ENCODE results near the gene SUPT20HL2. TPM values are rescaled to one million over a fixed set of nuclear protein-coding genes. Genes with fewer than 3 reads are reported as not detected.

SUPT20HL2 gene
- total and polyA plus RNA-seq, 4 donors, result not detected

DNA sequence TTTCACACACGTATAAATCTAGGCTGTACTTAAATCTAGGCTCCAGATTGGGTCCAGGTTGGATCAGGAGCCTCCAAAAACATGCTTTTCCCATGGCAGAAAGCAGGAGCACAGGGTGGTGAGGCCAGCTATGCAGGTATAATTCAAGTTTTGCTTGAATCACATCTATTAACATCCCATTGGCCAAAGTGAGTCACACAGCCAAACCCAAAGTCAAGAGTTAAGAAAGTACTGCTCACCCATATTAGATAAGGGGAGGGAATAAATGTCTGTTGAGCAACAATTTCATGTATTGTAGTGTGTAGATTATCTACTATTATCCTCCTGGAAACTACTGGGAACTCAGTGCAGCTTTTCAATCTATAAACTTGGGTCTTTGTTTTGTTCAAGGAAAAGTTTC is 12.8 kb downstream of the SUPT20HL2 start:
- H3K27me3 ChIP-seq (ENCODE audit: control insufficient read depth in 1 of 2, insufficient read depth in 2 of 2, low read length in 1 of 2), result no peaks in the 10 kb centered on the region
- no peak overlapping the region for H3K4me3 ChIP-seq (ENCODE audit: low read length in 2 of 2)
- H3K4me1 ChIP-seq (ENCODE audit: control insufficient read depth in 1 of 2, insufficient read depth in 2 of 2, low read length in 2 of 2), result no peaks in the 10 kb centered on the region
- intact Hi-C loops (cut with DNase I), result no loop called here
- no peak overlapping the region for H3K27ac ChIP-seq (ENCODE audit: low read depth in 1 of 2, low read length in 2 of 2)
- H3K36me3 ChIP-seq (ENCODE audit: control insufficient read depth in 1 of 2, insufficient read depth in 2 of 2, low read length in 1 of 2), result no peaks in the 10 kb centered on the region
- WGBS, 2 donors, result 61 to 82% methylated on average over 1 of the region's 1 CpG
- ATAC-seq (ENCODE audit: low FRiP score) (no peak), DNase-seq (no peak)
- H3K9me3 ChIP-seq (ENCODE audit: control insufficient read depth, low read length), result no peaks in the 10 kb centered on the region

- H3K36me3 ChIP-seq (ENCODE audit: control insufficient read depth in 1 of 2, insufficient read depth in 2 of 2, low read length in 1 of 2), result no peaks in the 10 kb centered on the region
- H3K4me1 ChIP-seq (ENCODE audit: control insufficient read depth in 1 of 2, insufficient read depth in 2 of 2, low read length in 2 of 2), result no peaks in the 10 kb centered on the region
- H3K27me3 ChIP-seq (ENCODE audit: control insufficient read depth in 1 of 2, insufficient read depth in 2 of 2, low read length in 1 of 2), result no peaks in the 10 kb centered on the region
- WGBS, 2 donors, result 67% methylated on average over 3 of the region's 3 CpGs
- H3K9me3 ChIP-seq (ENCODE audit: control insufficient read depth, low read length), result no peaks in the 10 kb centered on the region
- DNase-seq, result no peak
- H3K4me3 ChIP-seq (ENCODE audit: low read length in 2 of 2), result no peak overlapping the region
- intact Hi-C loops (cut with DNase I), result no loop called here
- H3K27ac ChIP-seq (ENCODE audit: low read depth in 1 of 2, low read length in 2 of 2), result no peak overlapping the region
- no peak for ATAC-seq (ENCODE audit: low FRiP score)
These were observed 15.7 kb downstream of the SUPT20HL2 start for GRCh38 chrX:24298191-24298590.

GRCh38 chrX:24294619-24295018 is 19.2 kb downstream of the SUPT20HL2 start:
- 37 to 50% methylated on average over 13 of the region's 13 CpGs for WGBS, 2 donors

GRCh38 chrX:24293412-24293811 is 20.5 kb downstream of the SUPT20HL2 start:
- intact Hi-C loops (cut with DNase I), result no loop called here
- no peak overlapping the region for H3K4me3 ChIP-seq (ENCODE audit: low read length in 2 of 2)
- no peaks in the 10 kb centered on the region for H3K27me3 ChIP-seq (ENCODE audit: control insufficient read depth in 1 of 2, insufficient read depth in 2 of 2, low read length in 1 of 2)
- WGBS, 2 donors, result 66 to 77% methylated on average over 4 of the region's 4 CpGs
- no peaks in the 10 kb centered on the region for H3K9me3 ChIP-seq (ENCODE audit: control insufficient read depth, low read length)
- ATAC-seq (ENCODE audit: low FRiP score), result no peak
- no peaks in the 10 kb centered on the region for H3K4me1 ChIP-seq (ENCODE audit: control insufficient read depth in 1 of 2, insufficient read depth in 2 of 2, low read length in 2 of 2)
- DNase-seq, result no peak
- no peak overlapping the region for H3K27ac ChIP-seq (ENCODE audit: low read depth in 1 of 2, low read length in 2 of 2)
- no peaks in the 10 kb centered on the region for H3K36me3 ChIP-seq (ENCODE audit: control insufficient read depth in 1 of 2, insufficient read depth in 2 of 2, low read length in 1 of 2)

More at GRCh38 chrX:24294619-24295018, 19.2 kb downstream of the SUPT20HL2 start:
- H3K9me3 ChIP-seq (ENCODE audit: control insufficient read depth, low read length), result no peaks in the 10 kb centered on the region
- no peak overlapping the region for H3K27ac ChIP-seq (ENCODE audit: low read depth in 1 of 2, low read length in 2 of 2)
- H3K4me3 ChIP-seq (ENCODE audit: low read length in 2 of 2), result no peak overlapping the region
- DNase-seq, result peak in 1 of 2 donors; percentile 53
- intact Hi-C loops (cut with DNase I), result no loop called here
- ATAC-seq (ENCODE audit: low FRiP score), result no peak
- H3K27me3 ChIP-seq (ENCODE audit: control insufficient read depth in 1 of 2, insufficient read depth in 2 of 2, low read length in 1 of 2), result no peaks in the 10 kb centered on the region
- H3K36me3 ChIP-seq (ENCODE audit: control insufficient read depth in 1 of 2, insufficient read depth in 2 of 2, low read length in 1 of 2), result no peaks in the 10 kb centered on the region
- H3K4me1 ChIP-seq (ENCODE audit: control insufficient read depth in 1 of 2, insufficient read depth in 2 of 2, low read length in 2 of 2), result no peaks in the 10 kb centered on the region

DNA sequence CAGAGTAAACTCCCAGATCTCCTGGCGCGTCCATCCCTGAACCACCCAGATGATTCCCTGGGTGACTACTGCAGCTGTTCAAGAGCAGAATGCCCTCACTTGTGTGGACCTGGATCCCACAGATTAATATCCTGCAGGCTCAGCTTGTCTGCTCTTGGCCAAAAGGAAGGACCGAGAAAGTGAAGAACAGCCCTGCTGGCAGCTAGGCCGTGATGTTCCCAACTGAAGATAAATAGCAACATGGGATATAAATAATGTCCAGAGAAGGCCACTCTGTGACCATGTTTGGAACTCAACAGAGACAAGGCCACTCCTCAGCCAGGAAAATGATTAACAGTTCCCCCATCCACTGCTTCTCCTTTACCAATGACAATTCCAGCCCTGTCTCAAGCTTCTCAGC is 21.5 kb downstream of the SUPT20HL2 start:
- no peak overlapping the region for H3K4me3 ChIP-seq (ENCODE audit: low read length in 2 of 2)
- H3K36me3 ChIP-seq (ENCODE audit: control insufficient read depth in 1 of 2, insufficient read depth in 2 of 2, low read length in 1 of 2), result no peaks in the 10 kb centered on the region
- H3K27me3 ChIP-seq (ENCODE audit: control insufficient read depth in 1 of 2, insufficient read depth in 2 of 2, low read length in 1 of 2), result no peaks in the 10 kb centered on the region
- no peaks in the 10 kb centered on the region for H3K9me3 ChIP-seq (ENCODE audit: control insufficient read depth, low read length)
- intact Hi-C loops (cut with DNase I), result no loop called here
- DNase-seq, result no peak
- peak; percentile 35 for ATAC-seq (ENCODE audit: low FRiP score)
- 83 to 95% methylated on average over 4 of the region's 4 CpGs for WGBS, 2 donors
- no peaks in the 10 kb centered on the region for H3K4me1 ChIP-seq (ENCODE audit: control insufficient read depth in 1 of 2, insufficient read depth in 2 of 2, low read length in 2 of 2)
- H3K27ac ChIP-seq (ENCODE audit: low read depth in 1 of 2, low read length in 2 of 2), result no peak overlapping the region

- Histone ChIP-seq H3K4me1 (ENCODE audit: control insufficient read depth in 1 of 2, insufficient read depth in 2 of 2, low read length in 2 of 2) (no peaks in the 10 kb centered on the region), H3K36me3 (ENCODE audit: control insufficient read depth in 1 of 2, insufficient read depth in 2 of 2, low read length in 1 of 2) (no peaks in the 10 kb centered on the region), H3K27ac (ENCODE audit: low read depth in 1 of 2, low read length in 2 of 2) (no peak overlapping the region), H3K4me3 (ENCODE audit: low read length in 2 of 2) (no peak overlapping the region), H3K27me3 (ENCODE audit: control insufficient read depth in 1 of 2, insufficient read depth in 2 of 2, low read length in 1 of 2) (no peaks in the 10 kb centered on the region), H3K9me3 (ENCODE audit: control insufficient read depth, low read length) (no peaks in the 10 kb centered on the region)
- ATAC-seq (ENCODE audit: low FRiP score), result no peak
- 85 to 90% methylated on average over 5 of the region's 5 CpGs for WGBS, 2 donors
- intact Hi-C loops (cut with DNase I), result no loop called here
- no peak for DNase-seq
These were observed 28.8 kb downstream of the SUPT20HL2 start for GRCh38 chrX:24285082-24285481.

- Histone ChIP-seq H3K27me3 (ENCODE audit: control insufficient read depth in 1 of 2, insufficient read depth in 2 of 2, low read length in 1 of 2) (no peaks in the 10 kb centered on the region), H3K4me3 (ENCODE audit: low read length in 2 of 2) (no peak overlapping the region), H3K4me1 (ENCODE audit: control insufficient read depth in 1 of 2, insufficient read depth in 2 of 2, low read length in 2 of 2) (no peaks in the 10 kb centered on the region), H3K36me3 (ENCODE audit: control insufficient read depth in 1 of 2, insufficient read depth in 2 of 2, low read length in 1 of 2) (no peaks in the 10 kb centered on the region), H3K9me3 (ENCODE audit: control insufficient read depth, low read length) (no peaks in the 10 kb centered on the region), H3K27ac (ENCODE audit: low read depth in 1 of 2, low read length in 2 of 2) (no peak overlapping the region)
- DNase-seq, result no peak
- peak; percentile 51 for ATAC-seq (ENCODE audit: low FRiP score)
- 64 to 66% methylated on average over 2 of the region's 2 CpGs for WGBS, 2 donors
- intact Hi-C loops (cut with DNase I), result no loop called here
These were observed 30.6 kb downstream of the SUPT20HL2 start for GRCh38 chrX:24283127-24283794.

- H3K27ac ChIP-seq (ENCODE audit: low read depth in 1 of 2, low read length in 2 of 2), result no peak overlapping the region
- 21 to 36% methylated on average over 12 of the region's 12 CpGs for WGBS, 2 donors
These were observed 31.3 kb downstream of the SUPT20HL2 start for GRCh38 chrX:24282381-24283126.

GRCh38 chrX:24277405-24277804 is 36.5 kb downstream of the SUPT20HL2 start:
- DNase-seq, result no peak
- WGBS, 2 donors, result 84 to 98% methylated on average over 5 of the region's 5 CpGs
- H3K4me1 ChIP-seq (ENCODE audit: control insufficient read depth in 1 of 2, insufficient read depth in 2 of 2, low read length in 2 of 2), result no peaks in the 10 kb centered on the region
- intact Hi-C loops (cut with DNase I), result no loop called here
- no peak overlapping the region for H3K4me3 ChIP-seq (ENCODE audit: low read length in 2 of 2)
- no peak overlapping the region for H3K27ac ChIP-seq (ENCODE audit: low read depth in 1 of 2, low read length in 2 of 2)
- H3K36me3 ChIP-seq (ENCODE audit: control insufficient read depth in 1 of 2, insufficient read depth in 2 of 2, low read length in 1 of 2), result no peaks in the 10 kb centered on the region
- H3K27me3 ChIP-seq (ENCODE audit: control insufficient read depth in 1 of 2, insufficient read depth in 2 of 2, low read length in 1 of 2), result no peaks in the 10 kb centered on the region
- ATAC-seq (ENCODE audit: low FRiP score), result no peak
- no peaks in the 10 kb centered on the region for H3K9me3 ChIP-seq (ENCODE audit: control insufficient read depth, low read length)

More at GRCh38 chrX:24282381-24283126, 31.3 kb downstream of the SUPT20HL2 start:
- ATAC-seq (ENCODE audit: low FRiP score) (peak; percentile 36), DNase-seq (no peak)
- Histone ChIP-seq H3K4me1 (ENCODE audit: control insufficient read depth in 1 of 2, insufficient read depth in 2 of 2, low read length in 2 of 2) (no peaks in the 10 kb centered on the region), H3K36me3 (ENCODE audit: control insufficient read depth in 1 of 2, insufficient read depth in 2 of 2, low read length in 1 of 2) (no peaks in the 10 kb centered on the region), H3K27me3 (ENCODE audit: control insufficient read depth in 1 of 2, insufficient read depth in 2 of 2, low read length in 1 of 2) (no peaks in the 10 kb centered on the region), H3K9me3 (ENCODE audit: control insufficient read depth, low read length) (no peaks in the 10 kb centered on the region), H3K4me3 (ENCODE audit: low read length in 2 of 2) (no peak overlapping the region)
- intact Hi-C loops (cut with DNase I), result no loop called here

Measured in aorta (tissue), 5 donors.